Measurements from ENCODE around the gene SESN1.

The SESN1 gene

GRCh38 chr6:109074133-109074415, 20.6 kb downstream of the SESN1 start:
- no peak overlapping the region for H3K4me3 ChIP-seq (ENCODE audit: low read length)

DNA sequence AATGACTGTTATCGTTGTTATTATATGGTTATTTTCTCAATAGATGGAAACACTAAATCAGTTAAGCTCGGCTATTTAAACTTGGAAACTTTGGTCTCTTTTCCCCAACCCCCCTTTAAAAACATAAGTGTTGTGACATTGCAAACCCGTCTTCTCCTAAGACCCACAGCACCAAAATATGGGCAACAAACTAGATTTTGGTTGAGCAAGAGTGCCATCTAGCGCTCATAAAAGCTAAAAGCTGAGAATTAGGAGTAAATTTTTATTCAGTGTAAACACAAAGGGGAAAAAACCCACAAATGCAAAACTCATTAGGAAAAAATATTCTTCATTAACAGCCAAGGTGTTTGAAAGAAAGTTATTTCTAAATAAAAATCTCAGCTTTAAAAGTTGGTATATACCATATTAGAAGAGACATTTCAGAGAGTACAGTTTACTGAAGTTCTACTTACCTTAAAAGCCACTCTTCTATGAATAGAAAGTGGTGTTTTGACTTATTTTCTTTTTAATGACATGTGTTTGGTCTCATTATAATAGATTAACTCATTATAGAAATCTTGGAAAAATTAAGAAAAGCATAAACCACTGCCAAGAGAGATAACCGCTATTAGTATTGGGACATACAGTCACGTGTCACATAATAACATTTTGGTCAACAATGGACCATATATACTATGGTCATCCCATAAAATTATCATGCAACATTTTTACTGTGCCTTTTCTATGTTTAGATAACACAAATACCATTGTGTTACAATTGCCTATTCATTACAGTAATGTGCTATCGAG, 21.1 kb downstream of the SESN1 start:
- Histone ChIP-seq H3K4me3 (ENCODE audit: low read length) (no peak overlapping the region), H3K36me3 (ENCODE audit: control insufficient read depth, insufficient read depth, low read length) (no peaks in the 10 kb centered on the region), H3K27me3 (ENCODE audit: control insufficient read depth, insufficient read depth, low read length) (no peaks in the 10 kb centered on the region), H3K9ac (ENCODE audit: low read length) (no peak overlapping the region), H3K9me3 (ENCODE audit: control insufficient read depth, low read length) (no peaks in the 10 kb centered on the region), H3K4me1 (ENCODE audit: control insufficient read depth, insufficient read depth, low read length) (peaks cover 4% of the 10 kb centered on the region)

More at GRCh38 chr6:109074133-109074415, 20.6 kb downstream of the SESN1 start:
- H3K9me3 ChIP-seq (ENCODE audit: control insufficient read depth, low read length) = no peaks in the 10 kb centered on the region
- H3K27me3 ChIP-seq (ENCODE audit: control insufficient read depth, insufficient read depth, low read length) = no peaks in the 10 kb centered on the region
- peaks cover 4% of the 10 kb centered on the region for H3K4me1 ChIP-seq (ENCODE audit: control insufficient read depth, insufficient read depth, low read length)
- H3K9ac ChIP-seq (ENCODE audit: low read length) = no peak overlapping the region
- no peaks in the 10 kb centered on the region for H3K36me3 ChIP-seq (ENCODE audit: control insufficient read depth, insufficient read depth, low read length)

GRCh38 chr6:109071125-109071917, 23.3 kb downstream of the SESN1 start:
- Histone ChIP-seq H3K4me3 (ENCODE audit: low read length) (no peak overlapping the region), H3K36me3 (ENCODE audit: control insufficient read depth, insufficient read depth, low read length) (no peaks in the 10 kb centered on the region), H3K9me3 (ENCODE audit: control insufficient read depth, low read length) (no peaks in the 10 kb centered on the region), H3K27me3 (ENCODE audit: control insufficient read depth, insufficient read depth, low read length) (no peaks in the 10 kb centered on the region), H3K4me1 (ENCODE audit: control insufficient read depth, insufficient read depth, low read length) (peaks cover 11% of the 10 kb centered on the region), H3K9ac (ENCODE audit: low read length) (peak overlapping the region; percentile 0)

DNA sequence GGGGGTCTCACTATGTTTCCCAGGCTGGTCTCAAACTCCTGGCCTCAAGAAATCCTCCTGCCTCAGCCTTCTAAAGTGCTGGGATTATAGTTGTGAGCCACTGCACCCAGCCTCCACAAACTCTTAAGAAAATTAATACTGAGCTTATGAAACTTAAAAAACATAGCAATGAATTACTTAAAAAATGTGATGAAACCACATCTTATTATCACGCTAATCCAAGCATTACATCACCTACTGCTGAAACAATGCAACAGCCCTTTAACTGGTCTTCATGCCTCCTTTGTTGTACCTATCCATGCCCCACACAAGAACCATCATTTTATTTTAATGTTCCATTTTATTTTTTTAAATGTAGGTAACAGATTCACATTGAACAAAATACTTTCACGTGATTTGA, 24.9 kb downstream of the SESN1 start:
- H3K36me3 ChIP-seq (ENCODE audit: control insufficient read depth, insufficient read depth, low read length) = no peaks in the 10 kb centered on the region
- no peak overlapping the region for H3K9ac ChIP-seq (ENCODE audit: low read length)
- no peaks in the 10 kb centered on the region for H3K9me3 ChIP-seq (ENCODE audit: control insufficient read depth, low read length)
- no peaks in the 10 kb centered on the region for H3K27me3 ChIP-seq (ENCODE audit: control insufficient read depth, insufficient read depth, low read length)
- H3K4me3 ChIP-seq (ENCODE audit: low read length) = no peak overlapping the region
- peaks cover 11% of the 10 kb centered on the region for H3K4me1 ChIP-seq (ENCODE audit: control insufficient read depth, insufficient read depth, low read length)

DNA sequence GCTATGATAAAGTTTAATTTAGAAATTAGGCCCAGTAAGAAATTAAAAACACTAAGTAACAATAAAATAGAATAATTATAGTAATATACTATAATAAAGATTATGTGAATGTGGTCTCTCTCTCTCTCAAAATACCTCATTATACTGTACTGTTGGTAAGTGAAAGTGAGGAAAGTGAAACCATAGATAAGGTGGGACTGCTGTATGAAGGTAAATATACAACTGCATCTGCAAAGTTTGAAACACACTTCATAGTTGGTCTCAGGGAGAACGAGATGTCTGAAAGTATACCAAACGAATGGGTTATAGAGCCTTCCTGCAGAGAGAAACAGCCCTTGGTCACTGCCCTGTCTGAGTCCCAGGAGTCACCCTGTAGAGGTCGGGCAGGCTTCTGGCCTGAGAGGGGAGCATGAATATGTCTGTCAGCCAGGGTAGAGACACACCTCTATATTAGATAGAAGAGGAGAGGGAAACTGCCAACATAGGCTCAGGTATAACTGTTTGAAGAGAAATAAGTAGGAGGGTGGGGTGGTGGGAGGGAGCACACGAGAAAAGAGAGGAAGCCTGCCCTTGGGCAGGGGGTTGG, 31.8 kb downstream of the SESN1 start:
- H3K4me1 ChIP-seq (ENCODE audit: control insufficient read depth, insufficient read depth, low read length) = peaks cover 29% of the 10 kb centered on the region
- H3K9ac ChIP-seq (ENCODE audit: low read length) = peak overlapping the region; percentile 28
- no peak overlapping the region for H3K4me3 ChIP-seq (ENCODE audit: low read length)
- H3K27me3 ChIP-seq (ENCODE audit: control insufficient read depth, insufficient read depth, low read length) = no peaks in the 10 kb centered on the region
- no peaks in the 10 kb centered on the region for H3K9me3 ChIP-seq (ENCODE audit: control insufficient read depth, low read length)
- no peaks in the 10 kb centered on the region for H3K36me3 ChIP-seq (ENCODE audit: control insufficient read depth, insufficient read depth, low read length)

GRCh38 chr6:109062216-109062615, 32.4 kb downstream of the SESN1 start:
- no peak overlapping the region for H3K9ac ChIP-seq (ENCODE audit: low read length)
- H3K4me1 ChIP-seq (ENCODE audit: control insufficient read depth, insufficient read depth, low read length) = peaks cover 25% of the 10 kb centered on the region
- H3K4me3 ChIP-seq (ENCODE audit: low read length) = no peak overlapping the region

DNA sequence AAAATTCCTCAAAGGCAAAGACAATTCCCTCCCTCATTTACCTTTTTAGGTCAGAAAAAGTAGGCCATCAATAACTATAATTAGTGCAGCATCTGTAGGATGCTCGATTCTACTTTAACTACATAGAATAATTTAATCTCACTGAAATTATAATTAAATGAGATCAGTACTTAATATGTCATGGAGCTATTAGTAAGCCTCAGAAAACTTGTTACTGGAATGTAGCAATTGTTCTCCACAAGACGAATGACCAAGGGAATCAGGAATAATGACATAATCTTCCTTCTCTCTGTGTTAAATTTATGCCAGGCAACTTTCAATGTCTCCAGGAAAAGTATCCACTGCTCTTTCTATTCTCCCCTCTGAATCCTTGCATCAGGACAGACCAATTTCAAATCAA, 34.1 kb downstream of the SESN1 start:
- no peak overlapping the region for H3K4me3 ChIP-seq (ENCODE audit: low read length)
- H3K4me1 ChIP-seq (ENCODE audit: control insufficient read depth, insufficient read depth, low read length) = peaks cover 25% of the 10 kb centered on the region
- H3K9ac ChIP-seq (ENCODE audit: low read length) = no peak overlapping the region
- H3K27me3 ChIP-seq (ENCODE audit: control insufficient read depth, insufficient read depth, low read length) = no peaks in the 10 kb centered on the region
- no peaks in the 10 kb centered on the region for H3K9me3 ChIP-seq (ENCODE audit: control insufficient read depth, low read length)
- H3K36me3 ChIP-seq (ENCODE audit: control insufficient read depth, insufficient read depth, low read length) = no peaks in the 10 kb centered on the region

More at GRCh38 chr6:109062216-109062615, 32.4 kb downstream of the SESN1 start:
- H3K36me3 ChIP-seq (ENCODE audit: control insufficient read depth, insufficient read depth, low read length) = no peaks in the 10 kb centered on the region
- no peaks in the 10 kb centered on the region for H3K27me3 ChIP-seq (ENCODE audit: control insufficient read depth, insufficient read depth, low read length)
- H3K9me3 ChIP-seq (ENCODE audit: control insufficient read depth, low read length) = no peaks in the 10 kb centered on the region

DNA sequence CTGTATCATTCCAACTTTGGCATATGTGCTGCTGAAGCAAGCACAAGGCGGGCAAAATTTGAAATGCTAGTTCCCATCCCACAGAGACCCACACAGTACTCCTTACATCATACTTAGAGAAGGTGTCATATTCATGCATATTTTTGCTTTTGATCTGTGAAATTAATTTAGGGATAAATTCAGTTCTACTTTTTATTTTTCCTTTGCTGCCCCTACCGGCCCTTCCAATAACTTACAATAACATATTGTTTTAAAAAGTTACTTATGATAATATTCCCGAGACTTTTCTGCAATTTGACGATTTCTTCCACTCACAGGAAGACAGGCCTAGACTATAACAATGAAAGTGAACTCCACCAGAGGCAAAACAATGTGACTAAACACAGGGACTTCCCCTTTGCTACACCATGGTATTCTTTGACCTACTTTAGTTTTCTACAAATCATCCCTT, 35.0 kb downstream of the SESN1 start:
- Histone ChIP-seq H3K4me3 (ENCODE audit: low read length) (no peak overlapping the region), H3K27me3 (ENCODE audit: control insufficient read depth, insufficient read depth, low read length) (no peaks in the 10 kb centered on the region), H3K9ac (ENCODE audit: low read length) (no peak overlapping the region), H3K9me3 (ENCODE audit: control insufficient read depth, low read length) (no peaks in the 10 kb centered on the region), H3K36me3 (ENCODE audit: control insufficient read depth, insufficient read depth, low read length) (no peaks in the 10 kb centered on the region), H3K4me1 (ENCODE audit: control insufficient read depth, insufficient read depth, low read length) (peaks cover 25% of the 10 kb centered on the region)

GRCh38 chr6:109059153-109059552, 35.5 kb downstream of the SESN1 start:
- H3K27me3 ChIP-seq (ENCODE audit: control insufficient read depth, insufficient read depth, low read length) = no peaks in the 10 kb centered on the region
- H3K4me1 ChIP-seq (ENCODE audit: control insufficient read depth, insufficient read depth, low read length) = peaks cover 25% of the 10 kb centered on the region
- H3K9me3 ChIP-seq (ENCODE audit: control insufficient read depth, low read length) = no peaks in the 10 kb centered on the region
- H3K9ac ChIP-seq (ENCODE audit: low read length) = no peak overlapping the region
- H3K4me3 ChIP-seq (ENCODE audit: low read length) = no peak overlapping the region
- H3K36me3 ChIP-seq (ENCODE audit: control insufficient read depth, insufficient read depth, low read length) = no peaks in the 10 kb centered on the region

DNA sequence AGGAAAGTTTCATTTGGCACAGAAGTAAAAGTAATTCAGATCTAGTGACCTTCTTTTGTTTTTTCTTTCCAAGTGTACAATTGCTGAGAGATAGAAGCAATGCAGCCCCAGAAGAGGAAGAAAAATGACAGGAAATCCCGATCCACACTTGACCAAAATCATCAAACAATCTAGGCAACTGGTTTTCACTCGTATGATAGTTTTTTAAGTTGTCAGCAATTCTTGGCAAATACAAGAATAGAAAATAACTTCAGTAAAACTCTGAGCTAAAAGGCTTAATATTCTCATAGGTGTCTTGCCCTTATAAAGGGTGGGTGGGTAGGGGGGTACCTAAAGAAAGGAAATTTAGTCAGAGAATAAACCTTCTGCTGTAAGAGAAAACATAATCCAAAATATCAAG, 36.0 kb downstream of the SESN1 start:
- Histone ChIP-seq H3K9me3 (ENCODE audit: control insufficient read depth, low read length) (no peaks in the 10 kb centered on the region), H3K9ac (ENCODE audit: low read length) (no peak overlapping the region), H3K27me3 (ENCODE audit: control insufficient read depth, insufficient read depth, low read length) (no peaks in the 10 kb centered on the region), H3K36me3 (ENCODE audit: control insufficient read depth, insufficient read depth, low read length) (no peaks in the 10 kb centered on the region), H3K4me3 (ENCODE audit: low read length) (no peak overlapping the region), H3K4me1 (ENCODE audit: control insufficient read depth, insufficient read depth, low read length) (peaks cover 25% of the 10 kb centered on the region)

DNA sequence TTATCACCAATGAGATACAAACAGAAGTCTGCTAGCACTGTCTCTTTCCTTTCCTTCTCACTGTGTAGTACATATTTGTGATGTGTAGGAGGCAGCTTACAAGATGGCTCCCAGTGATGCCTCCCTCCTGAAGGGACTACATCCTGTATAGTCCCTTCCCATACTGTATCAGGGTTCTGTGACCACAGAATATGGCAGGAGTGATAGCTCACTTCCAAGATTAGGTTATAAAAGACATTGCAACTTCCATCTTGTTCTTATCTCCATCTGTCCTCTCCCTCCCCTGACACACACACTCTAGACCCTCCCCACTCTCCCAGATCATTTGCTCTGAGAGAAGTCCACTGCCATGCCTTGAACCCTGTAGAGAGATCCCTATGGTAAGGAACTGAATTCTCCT, 38.0 kb downstream of the SESN1 start:
- Histone ChIP-seq H3K4me3 (ENCODE audit: low read length) (no peak overlapping the region), H3K4me1 (ENCODE audit: control insufficient read depth, insufficient read depth, low read length) (peaks cover 13% of the 10 kb centered on the region), H3K9me3 (ENCODE audit: control insufficient read depth, low read length) (no peaks in the 10 kb centered on the region), H3K36me3 (ENCODE audit: control insufficient read depth, insufficient read depth, low read length) (no peaks in the 10 kb centered on the region), H3K27me3 (ENCODE audit: control insufficient read depth, insufficient read depth, low read length) (no peaks in the 10 kb centered on the region), H3K9ac (ENCODE audit: low read length) (no peak overlapping the region)

DNA sequence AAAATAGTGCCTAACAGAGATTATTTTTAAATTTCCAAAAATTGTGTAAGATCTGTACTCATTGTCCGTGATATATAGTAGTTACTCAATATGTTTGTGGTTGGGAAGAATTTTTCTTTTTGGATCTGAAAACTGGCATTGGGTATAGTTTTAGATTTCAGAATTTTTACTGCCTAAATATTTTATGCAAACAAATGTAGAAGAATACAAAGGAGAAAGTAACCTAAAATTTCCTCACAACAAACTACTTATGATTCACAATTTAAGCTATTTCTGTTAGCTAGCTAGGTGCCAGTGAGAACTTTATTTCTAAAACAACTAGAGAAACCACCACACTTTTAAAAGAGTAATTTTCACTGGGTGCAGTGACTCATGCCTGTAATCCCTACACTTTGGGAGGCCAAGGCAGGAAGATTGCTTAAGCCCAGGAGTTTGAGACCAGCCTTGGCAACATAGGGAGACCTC, 38.8 kb downstream of the SESN1 start:
- Histone ChIP-seq H3K27me3 (ENCODE audit: control insufficient read depth, insufficient read depth, low read length) (no peaks in the 10 kb centered on the region), H3K9me3 (ENCODE audit: control insufficient read depth, low read length) (no peaks in the 10 kb centered on the region), H3K36me3 (ENCODE audit: control insufficient read depth, insufficient read depth, low read length) (no peaks in the 10 kb centered on the region), H3K4me3 (ENCODE audit: low read length) (no peak overlapping the region), H3K4me1 (ENCODE audit: control insufficient read depth, insufficient read depth, low read length) (peaks cover 14% of the 10 kb centered on the region), H3K9ac (ENCODE audit: low read length) (no peak overlapping the region)
